Measurements from ENCODE around the gene ABI3BP. TPM values are rescaled to one million over a fixed set of nuclear protein-coding genes. Genes with fewer than 3 reads are reported as not detected.
A peak's percentile ranks its signal among the peaks of the same experiment; 100 is the strongest.

The ABI3BP gene
- polyA plus RNA-seq, 1 of the 3 experiments (the other 2 are of a cell fraction) = 8.4 TPM

DNA sequence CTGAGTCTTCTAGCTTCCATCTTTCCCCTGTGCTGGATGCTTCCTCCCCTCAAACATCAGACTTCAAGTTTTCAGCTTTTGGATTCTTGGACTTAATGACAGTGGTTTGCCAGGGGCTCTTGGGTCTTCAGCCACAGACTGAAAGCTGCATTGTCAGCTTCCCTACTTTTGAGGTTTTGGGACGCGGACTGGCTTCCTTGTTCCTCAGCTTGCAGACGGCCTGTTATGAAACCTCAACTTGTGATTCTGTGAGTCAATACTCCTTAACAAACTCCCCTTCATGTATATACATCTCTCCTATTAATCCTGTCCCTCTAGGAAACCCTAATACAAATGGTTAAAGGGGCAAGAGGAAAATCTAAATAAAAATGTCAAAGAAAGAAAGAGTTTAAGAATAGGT, 100.1 kb downstream of the ABI3BP start:
- H3K27ac ChIP-seq (ENCODE audit: low read depth in 2 of 2, low read length in 1 of 2) = no peak overlapping the region
- 93% methylated on average over 3 of the region's 3 CpGs for WGBS (ENCODE audit: low lambda C conversion rate)
- ChIA-PET POLR2A (no interaction called here), CTCF (interaction anchor here (0.6 to 3.2 kb wide), 2 partner anchors 59 to 303 kb away, joined by 3 to 21 read pairs; no protein-coding TSS in a partner anchor)
- no peaks in the 10 kb centered on the region; a peak in 2 of 4 replicates for H3K4me1 ChIP-seq (ENCODE audit: control insufficient read depth in 1 of 2, insufficient read depth in 2 of 2, low read depth in 1 of 2, low read length in 1 of 2)
- H3K36me3 ChIP-seq (replicated peaks in 1 of 2; ENCODE audit: control insufficient read depth in 1 of 2, insufficient read depth in 2 of 2, low read length in 1 of 2) = no peaks in the 10 kb centered on the region
- TF ChIP-seq, protein P1, sequence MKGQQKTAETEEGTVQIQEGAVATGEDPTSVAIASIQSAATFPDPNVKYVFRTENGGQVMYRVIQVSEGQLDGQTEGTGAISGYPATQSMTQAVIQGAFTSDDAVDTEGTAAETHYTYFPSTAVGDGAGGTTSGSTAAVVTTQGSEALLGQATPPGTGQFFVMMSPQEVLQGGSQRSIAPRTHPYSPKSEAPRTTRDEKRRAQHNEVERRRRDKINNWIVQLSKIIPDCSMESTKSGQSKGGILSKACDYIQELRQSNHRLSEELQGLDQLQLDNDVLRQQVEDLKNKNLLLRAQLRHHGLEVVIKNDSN (IDR thresholded peaks at IDR 0.05; ENCODE audit: borderline replicate concordance, low read depth) = no peak
- no peak for TF ChIP-seq POLR2AphosphoS5 (IDR thresholded peaks at IDR 0.05; ENCODE audit: low read depth, low read length)
- TF ChIP-seq EZH2phosphoT487 (IDR thresholded peaks at IDR 0.05; ENCODE audit: borderline replicate concordance, low read depth) = no peak
- TF ChIP-seq FOXJ3 (CRISPR knock-in tag; IDR thresholded peaks at IDR 0.05) = no peak
- no peaks in the 10 kb centered on the region for H3K9me3 ChIP-seq
- H3K9ac ChIP-seq = no peak overlapping the region
- no peaks in the 10 kb centered on the region for H4K20me1 ChIP-seq (ENCODE audit: insufficient read depth)
- H3F3A ChIP-seq (replicated peaks; ENCODE audit: insufficient read depth) = no peaks in the 10 kb centered on the region
- H3K27me3 ChIP-seq (ENCODE audit: insufficient read depth) = no peaks in the 10 kb centered on the region
- no peaks in the 10 kb centered on the region for H3K9me2 ChIP-seq
- no peak for DNase-seq
- H2AFZ ChIP-seq (ENCODE audit: low read depth) = no peak overlapping the region
- H3K4me3 ChIP-seq (ENCODE audit: low read depth in 2 of 2, low read length in 1 of 2) = no peak overlapping the region
- no peaks in the 10 kb centered on the region for H3K79me2 ChIP-seq (ENCODE audit: insufficient read depth)
- no peak overlapping the region for H3K4me2 ChIP-seq

- H3K27me3 ChIP-seq (ENCODE audit: insufficient read depth) = no peaks in the 10 kb centered on the region
- no peaks in the 10 kb centered on the region for H3K79me2 ChIP-seq (ENCODE audit: insufficient read depth)
- H4K20me1 ChIP-seq (ENCODE audit: insufficient read depth) = no peaks in the 10 kb centered on the region
- H3K4me1 ChIP-seq (ENCODE audit: control insufficient read depth in 1 of 2, insufficient read depth in 2 of 2, low read depth in 1 of 2, low read length in 1 of 2) = no peaks in the 10 kb centered on the region; a peak in 2 of 4 replicates
- 71% methylated on average over 5 of the region's 5 CpGs for WGBS (ENCODE audit: low lambda C conversion rate)
- H3K4me2 ChIP-seq = no peak overlapping the region
- H2AFZ ChIP-seq (ENCODE audit: low read depth) = no peak overlapping the region
- no peaks in the 10 kb centered on the region for H3K9me2 ChIP-seq
- H3K4me3 ChIP-seq (ENCODE audit: low read depth in 2 of 2, low read length in 1 of 2) = no peak overlapping the region
- H3K9ac ChIP-seq = no peak overlapping the region
- TF ChIP-seq CHD2 (IDR thresholded peaks at IDR 0.05; ENCODE audit: low read length, partially characterized antibody) = no peak
- TF ChIP-seq TAF1 (IDR thresholded peaks at IDR 0.05; ENCODE audit: borderline replicate concordance, low read depth, low read length) = no peak
- no peak for TF ChIP-seq EP300 (IDR thresholded peaks at IDR 0.05; ENCODE audit: borderline replicate concordance in 1 of 2, low read depth in 1 of 2, low read length in 1 of 2)
- no peak for TF ChIP-seq ELF1 (IDR thresholded peaks at IDR 0.05)
- no peak for TF ChIP-seq TCF12 (IDR thresholded peaks at IDR 0.05)
- no peak for TF ChIP-seq NFIC (IDR thresholded peaks at IDR 0.05; ENCODE audit: borderline replicate concordance)
- no peak for TF ChIP-seq GABPA (IDR thresholded peaks at IDR 0.05; ENCODE audit: low read depth)
- H3K27ac ChIP-seq (ENCODE audit: low read depth in 2 of 2, low read length in 1 of 2) = no peak overlapping the region
- no peaks in the 10 kb centered on the region for H3F3A ChIP-seq (replicated peaks; ENCODE audit: insufficient read depth)
- no peaks in the 10 kb centered on the region for H3K36me3 ChIP-seq (replicated peaks in 1 of 2; ENCODE audit: control insufficient read depth in 1 of 2, insufficient read depth in 2 of 2, low read length in 1 of 2)
- DNase-seq = no peak
- no peaks in the 10 kb centered on the region for H3K9me3 ChIP-seq
- ChIA-PET POLR2A (no interaction called here), CTCF (no interaction called here)
Observed at GRCh38 chr3:100891827-100892226, 101.4 kb downstream of the ABI3BP start.

DNA sequence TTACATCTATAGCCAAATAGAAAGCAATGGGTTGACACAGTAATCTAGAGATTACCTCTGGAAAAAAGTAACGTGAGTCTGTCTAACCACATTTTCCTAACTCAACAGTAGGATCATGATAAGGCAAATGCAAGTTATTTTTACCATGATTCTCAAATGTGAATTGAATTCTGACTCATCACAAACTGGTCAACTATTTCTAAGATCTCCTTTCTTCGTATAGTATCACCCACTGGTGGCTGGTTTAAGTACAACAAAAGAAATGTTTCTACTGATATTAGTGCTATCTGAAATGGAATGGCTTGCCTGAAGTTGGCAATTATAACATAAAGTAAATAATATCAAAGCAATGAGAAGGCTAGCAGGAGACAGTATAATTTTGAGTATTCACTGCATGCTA, 102.2 kb downstream of the ABI3BP start:
- Histone ChIP-seq H3K27ac (ENCODE audit: low read depth in 2 of 2, low read length in 1 of 2) (no peak overlapping the region), H3K4me1 (ENCODE audit: control insufficient read depth in 1 of 2, insufficient read depth in 2 of 2, low read depth in 1 of 2, low read length in 1 of 2) (no peaks in the 10 kb centered on the region; a peak in 2 of 4 replicates), H4K20me1 (ENCODE audit: insufficient read depth) (no peaks in the 10 kb centered on the region), H3K27me3 (ENCODE audit: insufficient read depth) (no peaks in the 10 kb centered on the region), H3K4me3 (ENCODE audit: low read depth in 2 of 2, low read length in 1 of 2) (no peak overlapping the region), H3K9me3 (no peaks in the 10 kb centered on the region), H3K9ac (no peak overlapping the region), H3K4me2 (no peak overlapping the region), H3K79me2 (ENCODE audit: insufficient read depth) (no peaks in the 10 kb centered on the region), H2AFZ (ENCODE audit: low read depth) (no peak overlapping the region), H3K9me2 (no peaks in the 10 kb centered on the region), H3F3A (replicated peaks; ENCODE audit: insufficient read depth) (no peaks in the 10 kb centered on the region), H3K36me3 (replicated peaks in 1 of 2; ENCODE audit: control insufficient read depth in 1 of 2, insufficient read depth in 2 of 2, low read length in 1 of 2) (no peaks in the 10 kb centered on the region)
- 63% methylated on average over 2 of the region's 2 CpGs for WGBS (ENCODE audit: low lambda C conversion rate)
- TF ChIP-seq CTCF (IDR thresholded peaks at IDR 0.05) = peak; percentile 52
- TF ChIP-seq FOSL2 (IDR thresholded peaks at IDR 0.05; ENCODE audit: borderline replicate concordance, low read depth) = peak; percentile 15; the same call in 1 of the 2 replicates
- TF ChIP-seq RAD21 (IDR thresholded peaks at IDR 0.05; ENCODE audit: low read length) = peak; percentile 25
- TF ChIP-seq TAF1 (IDR thresholded peaks at IDR 0.05; ENCODE audit: borderline replicate concordance, low read depth, low read length) = no peak
- TF ChIP-seq, protein P2, sequence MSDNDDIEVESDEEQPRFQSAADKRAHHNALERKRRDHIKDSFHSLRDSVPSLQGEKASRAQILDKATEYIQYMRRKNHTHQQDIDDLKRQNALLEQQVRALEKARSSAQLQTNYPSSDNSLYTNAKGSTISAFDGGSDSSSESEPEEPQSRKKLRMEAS (IDR thresholded peaks at IDR 0.05; ENCODE audit: low read depth) = no peak
- TF ChIP-seq SMC3 (IDR thresholded peaks at IDR 0.05; ENCODE audit: low read depth, low read length) = peak; percentile 29; the same call in 1 of the 2 replicates
- POLR2A ChIA-PET = no interaction called here
- CTCF ChIA-PET = no interaction called here
- DNase-seq = no peak
